Pancreas (tissue), 10 donors: Measurements from ENCODE around the gene PEAR1. TPM values are rescaled to one million over a fixed set of nuclear protein-coding genes. Genes with fewer than 3 reads are reported as not detected.

ENCODE experiments used
- ATAC-seq, 4 donors: fragments of 200-7000 bp; cut with Tn5 transposase; one replicate each; pipeline versions ENCODE4 v1.8.0 to v1.9.1; 2020; ENCODE audit warnings: mild to moderate bottlenecking in 4 of 4, moderate library complexity in 4 of 4
- DNase-seq, 6 donors: peaks; one replicate each; pipeline ENCODE4 v3.0.0-alpha.2; 2020
- FAIRE-seq: peaks from 2 replicates; lab custom pipeline; 2012; peaks lifted over from hg19 to GRCh38; lab: Jason Lieb, UNC
- H3K27ac ChIP-seq, 4 donors: fragments of 200-600 bp; sonication (generic); 1 replicate in 3 of 4; 2 replicates in 1 of 4; pipeline versions ENCODE4 v1.5.0 to v1.8.0; 2020
- H3K27me3 ChIP-seq, 4 donors: fragments of 200-600 bp; one replicate each; pipeline ENCODE4 v1.8.0; 2021
- H3K36me3 ChIP-seq, 3 donors: fragments of 200-600 bp; sonication (generic) in 1 of 3; one replicate each; pipeline versions ENCODE4 v1.5.0 to v1.8.0; 2020 to 2021
- H3K4me1 ChIP-seq, 3 donors: fragments of 200-600 bp; one replicate each; pipeline ENCODE4 v1.8.0; 2021
- H3K4me3 ChIP-seq, 4 donors: fragments of 200-600 bp; sonication (generic) in 2 of 4; one replicate each; pipeline versions ENCODE4 v1.5.0 to v1.8.0; 2020 to 2021
- H3K9me3 ChIP-seq, 4 donors: fragments of 200-600 bp; one replicate each; pipeline ENCODE4 v1.8.0; 2021
- WGBS, 2 donors: extraction: QIAGEN DNeasy Blood & Tissue Kit; methylation state at CpG; one replicate each; pipeline ENCODE4 v1.1.7; 2013; 5-methylcytosine and 5-hydroxymethylcytosine counted together
- intact Hi-C, 3 donors: fragments of 100-400 bp; cut with DNase I; formaldehyde crosslinking; loops; one replicate each; pipeline versions ENCODE4 v1.11.1 to v1.14.2; 2022
- polyA plus RNA-seq, 2 donors: library from polyadenylated mRNA; stranded (reverse); fragments of 200-250 nt; gene quantifications; one replicate each; pipeline ENCODE4 v1.2.3, GENCODE V29; 2013
- total RNA-seq, 6 donors: library from RNA; stranded (reverse); fragmentation: NEBNext Ultra II Directional in 4 of 6; extraction: Animal tissue kit (Norgen Biotek cat#: 25700) in 4 of 6; gene quantifications; one replicate each; pipeline versions ENCODE4 v1.2.1 to v1.2.4, GENCODE V29; 2021 to 2023
- TF ChIP-seq, protein P1 (sequence below), 4 donors: fragments of 200-600 bp; sonication (generic) in 3 of 4; IDR thresholded peaks; one replicate each; pipeline versions ENCODE4 v1.5.0 to v1.8.0; 2021; ENCODE audit warnings: antibody characterized with exemption in 4 of 4
- donor health status: healthy with polysubstance abuse.
- donor health status: DM: no; HTN: no; CAD: no; lungs with moderate emphysema.
- donor health status: DM: no; HTN: no; CAD: no.
- donor health status: control.
- donor health status: control.
- donor health status: Bipolar disorder and iron deficiency.
- donor health status: DM: yes; HTN: yes; CAD: no.
- donor health status: DM: no; HTN: no; CAD: no.
- donor health status: DM: no; HTN: no; CAD: no.
- donor health status: DM: yes; HTN: yes; CAD: no.

Gene PEAR1
- total and polyA plus RNA-seq, 8 donors: 1.7 to 7.1 (median 3.4) TPM

DNA sequence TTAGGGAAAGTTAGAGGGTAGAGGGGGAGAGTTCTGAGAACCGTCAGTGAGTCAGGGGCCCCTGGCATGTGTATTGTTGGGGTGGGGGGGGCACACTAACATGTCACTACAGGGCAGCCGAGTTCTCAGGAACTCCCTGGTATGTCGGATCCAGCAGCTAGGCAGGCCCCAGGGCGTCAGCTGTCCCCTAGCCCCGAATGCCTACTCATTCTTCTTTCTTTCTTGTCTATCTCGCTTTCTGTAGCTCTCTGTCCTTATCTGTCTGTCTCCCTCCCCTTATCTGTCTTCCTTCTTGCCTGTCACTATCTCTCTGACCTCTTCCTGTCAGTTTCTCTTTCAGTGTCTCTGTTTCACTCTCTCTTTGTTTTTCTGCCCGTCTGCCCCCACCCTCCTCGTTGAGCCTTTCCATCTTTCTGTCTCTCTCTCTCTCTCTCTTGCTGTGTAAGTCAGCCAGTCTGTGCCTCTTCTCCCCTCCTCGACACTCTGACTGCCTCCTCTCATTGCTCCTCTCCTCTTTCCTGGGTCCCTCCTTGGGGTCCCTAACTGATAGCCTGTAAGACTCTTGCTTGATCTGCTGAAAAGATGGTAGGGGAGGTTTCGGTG, 30.4 kb upstream of the PEAR1 start:
- WGBS, 2 donors: 75 to 79% methylated on average over 10 of the region's 10 CpGs
- DNase-seq: no peak
- Histone ChIP-seq H3K36me3 (no peaks in the 10 kb centered on the region), H3K27me3 (peaks cover 0 to 17% (median 0%) of the 10 kb centered on the region in 4 donors), H3K9me3 (no peaks in the 10 kb centered on the region), H3K4me1 (peaks cover 0 to 23% (median 16%) of the 10 kb centered on the region in 3 donors), H3K4me3 (no peak overlapping the region), H3K27ac (no peak overlapping the region)
- ATAC-seq: no peak
- intact Hi-C loops: no loop called here
- FAIRE-seq: no peak
- TF ChIP-seq, protein P1, sequence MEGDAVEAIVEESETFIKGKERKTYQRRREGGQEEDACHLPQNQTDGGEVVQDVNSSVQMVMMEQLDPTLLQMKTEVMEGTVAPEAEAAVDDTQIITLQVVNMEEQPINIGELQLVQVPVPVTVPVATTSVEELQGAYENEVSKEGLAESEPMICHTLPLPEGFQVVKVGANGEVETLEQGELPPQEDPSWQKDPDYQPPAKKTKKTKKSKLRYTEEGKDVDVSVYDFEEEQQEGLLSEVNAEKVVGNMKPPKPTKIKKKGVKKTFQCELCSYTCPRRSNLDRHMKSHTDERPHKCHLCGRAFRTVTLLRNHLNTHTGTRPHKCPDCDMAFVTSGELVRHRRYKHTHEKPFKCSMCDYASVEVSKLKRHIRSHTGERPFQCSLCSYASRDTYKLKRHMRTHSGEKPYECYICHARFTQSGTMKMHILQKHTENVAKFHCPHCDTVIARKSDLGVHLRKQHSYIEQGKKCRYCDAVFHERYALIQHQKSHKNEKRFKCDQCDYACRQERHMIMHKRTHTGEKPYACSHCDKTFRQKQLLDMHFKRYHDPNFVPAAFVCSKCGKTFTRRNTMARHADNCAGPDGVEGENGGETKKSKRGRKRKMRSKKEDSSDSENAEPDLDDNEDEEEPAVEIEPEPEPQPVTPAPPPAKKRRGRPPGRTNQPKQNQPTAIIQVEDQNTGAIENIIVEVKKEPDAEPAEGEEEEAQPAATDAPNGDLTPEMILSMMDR (IDR thresholded peaks at IDR 0.05): no peak

DNA sequence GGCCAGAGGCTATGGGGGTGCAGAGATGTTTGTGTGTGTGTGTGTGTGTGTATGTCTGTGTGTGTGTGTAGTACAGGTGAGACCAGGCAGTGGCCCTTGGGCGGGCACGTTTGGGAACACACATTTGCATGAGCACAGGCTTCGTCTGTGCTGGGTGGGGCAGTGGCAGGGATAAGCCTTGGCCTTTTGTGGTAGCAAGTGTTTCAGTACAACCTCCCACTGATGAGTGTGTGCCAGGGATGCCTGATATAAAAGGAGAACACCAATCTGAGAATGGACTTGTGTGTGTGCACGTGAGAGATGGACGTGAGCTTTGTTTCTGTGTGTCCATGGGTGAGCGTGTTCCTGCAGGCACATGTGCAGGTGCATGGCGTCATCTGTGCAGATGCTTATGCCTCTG, 29.9 kb upstream of the PEAR1 start:
- intact Hi-C loops: no loop called here
- Histone ChIP-seq H3K4me3 (no peak overlapping the region), H3K27ac (no peak overlapping the region), H3K36me3 (no peaks in the 10 kb centered on the region), H3K9me3 (no peaks in the 10 kb centered on the region), H3K27me3 (peaks cover 0 to 17% (median 0%) of the 10 kb centered on the region in 4 donors), H3K4me1 (peaks cover 0 to 23% (median 16%) of the 10 kb centered on the region in 3 donors)
- FAIRE-seq (no peak), DNase-seq (no peak), ATAC-seq (no peak)
- TF ChIP-seq, protein P1 (IDR thresholded peaks at IDR 0.05): no peak
- WGBS, 2 donors: 69 to 79% methylated on average over 7 of the region's 7 CpGs

GRCh38 chr1:156864796-156865195, 28.7 kb upstream of the PEAR1 start:
- WGBS, 2 donors: 83 to 84% methylated on average over 3 to 4 of the region's 4 CpGs
- FAIRE-seq: no peak
- intact Hi-C loops: no loop called here
- H3K27me3 ChIP-seq: peaks cover 0 to 17% (median 0%) of the 10 kb centered on the region in 4 donors
- H3K9me3 ChIP-seq: no peaks in the 10 kb centered on the region
- no peak overlapping the region for H3K27ac ChIP-seq
- no peaks in the 10 kb centered on the region for H3K36me3 ChIP-seq
- peaks cover 0 to 13% (median 6%) of the 10 kb centered on the region in 3 donors for H3K4me1 ChIP-seq
- no peak for ATAC-seq
- TF ChIP-seq, protein P1 (IDR thresholded peaks at IDR 0.05): no peak
- no peak overlapping the region for H3K4me3 ChIP-seq
- no peak for DNase-seq

- no peak for ATAC-seq
- WGBS, 2 donors: 77 to 80% methylated on average over 9 of the region's 9 CpGs
- Histone ChIP-seq H3K4me3 (no peak overlapping the region), H3K9me3 (no peaks in the 10 kb centered on the region), H3K36me3 (no peaks in the 10 kb centered on the region), H3K4me1 (peaks cover 0 to 8% (median 4%) of the 10 kb centered on the region in 3 donors), H3K27me3 (peaks cover 0 to 17% (median 0%) of the 10 kb centered on the region in 4 donors), H3K27ac (no peak overlapping the region)
- FAIRE-seq: no peak
- intact Hi-C loops: no loop called here
- DNase-seq: no peak
- TF ChIP-seq, protein P1 (IDR thresholded peaks at IDR 0.05): no peak
These were observed 28.3 kb upstream of the PEAR1 start for GRCh38 chr1:156865258-156865657.

DNA sequence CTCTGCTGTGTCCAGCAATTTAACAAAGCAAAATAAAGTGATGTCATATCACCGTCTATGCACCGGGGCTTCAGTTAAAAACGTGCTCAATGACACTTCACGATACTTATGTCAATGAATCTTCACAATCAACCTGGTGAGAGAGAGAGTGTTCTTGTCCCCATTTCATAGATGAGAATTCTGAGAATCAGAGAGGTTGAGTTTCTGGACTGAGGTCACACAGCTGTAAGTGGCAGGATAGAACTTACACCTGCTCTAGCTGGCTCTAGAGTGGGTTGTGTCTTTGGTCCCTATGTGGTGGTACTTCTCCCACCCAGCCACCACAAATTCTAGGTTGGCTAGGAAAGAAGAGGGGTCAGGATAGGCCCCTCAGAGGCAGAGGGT, 27.7 kb upstream of the PEAR1 start:
- Histone ChIP-seq H3K4me1 (peaks cover 0 to 2% (median 2%) of the 10 kb centered on the region in 3 donors), H3K27ac (no peak overlapping the region), H3K36me3 (no peaks in the 10 kb centered on the region), H3K9me3 (no peaks in the 10 kb centered on the region), H3K27me3 (peaks cover 0 to 16% (median 0%) of the 10 kb centered on the region in 4 donors), H3K4me3 (no peak overlapping the region)
- TF ChIP-seq, protein P1 (IDR thresholded peaks at IDR 0.05): no peak
- no peak for DNase-seq
- no peak for ATAC-seq
- 66% methylated on average over 4 of the region's 4 CpGs for WGBS, 2 donors
- no peak for FAIRE-seq
- intact Hi-C loops: no loop called here
